Measurements from ENCODE around the gene IL18BP. TPM values are rescaled to one million over a fixed set of nuclear protein-coding genes. Genes with fewer than 3 reads are reported as not detected.

IL18BP gene
- polyA plus RNA-seq (2013, experiment 1 of 2) = 3.4 TPM
- 2.8 TPM for polyA plus RNA-seq (2013, experiment 2 of 2)

GRCh38 chr11:71998649-71999310 lies at the start of gene IL18BP:
Gene IL18BP, plus strand, starts transcription at chr11:71998909. Its CDS starts 1,076 bp downstream, at chr11:71999985.
- Histone ChIP-seq H3K27ac (ENCODE audit: low read depth, low read length) (no peak within 1 kb of the TSS), H3K9me3 (ENCODE audit: insufficient read depth, low read depth, low read length) (no peaks in the 10 kb centered on the region), H3K9ac (ENCODE audit: low read depth, low read length) (no peak within 1 kb of the TSS), H3K36me3 (ENCODE audit: insufficient read depth, low read length) (peaks cover 27% of the 10 kb centered on the region), H3K27me3 (ENCODE audit: insufficient read depth, low read length) (no peaks in the 10 kb centered on the region), H3K4me1 (ENCODE audit: insufficient read depth, low read length) (no peaks in the 10 kb centered on the region), H3K4me3 (ENCODE audit: low read length) (no peak within 1 kb of the TSS)
- 92% methylated on average over 11 of the region's 11 CpGs for WGBS

- Histone ChIP-seq H3K27ac (ENCODE audit: low read depth, low read length) (no peak overlapping the region), H3K9me3 (ENCODE audit: insufficient read depth, low read depth, low read length) (no peaks in the 10 kb centered on the region), H3K27me3 (ENCODE audit: insufficient read depth, low read length) (no peaks in the 10 kb centered on the region), H3K36me3 (ENCODE audit: insufficient read depth, low read length) (0 out of 2 replicates have a peak, but pooled peaks cover 3% of the 10 kb centered on the region), H3K4me3 (ENCODE audit: low read length) (no peak overlapping the region), H3K9ac (ENCODE audit: low read depth, low read length) (no peak overlapping the region), H3K4me1 (ENCODE audit: insufficient read depth, low read length) (no peaks in the 10 kb centered on the region)
- WGBS = 96% methylated on average over 6 of the region's 6 CpGs
Measured at GRCh38 chr11:71949034-71949433, 49.7 kb upstream of the IL18BP start.

DNA sequence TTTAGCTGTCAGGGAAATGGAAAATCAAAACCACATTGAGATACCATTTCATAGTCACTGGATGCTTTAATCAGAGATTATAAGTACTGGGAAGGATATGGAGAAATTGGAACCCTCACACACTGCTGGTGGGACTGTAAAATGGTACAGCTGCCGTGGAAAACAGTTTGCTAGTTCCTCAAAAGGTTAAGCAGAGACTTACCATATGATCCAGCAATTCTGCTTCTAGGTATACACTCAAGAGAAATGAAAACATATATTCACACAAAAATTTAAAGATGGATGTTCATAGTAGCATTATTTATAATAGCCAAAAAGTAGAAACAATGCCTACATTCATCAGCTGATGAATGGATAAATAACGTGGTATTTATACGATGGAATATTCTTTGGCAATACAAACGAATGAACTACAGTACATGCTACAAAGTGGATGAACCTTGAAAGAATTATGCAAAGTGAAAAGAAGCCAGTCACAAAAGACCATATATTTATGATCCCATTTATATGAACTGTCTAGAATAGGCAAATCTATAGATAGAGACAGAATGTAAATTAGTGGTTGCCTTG lies 46.9 kb upstream of the IL18BP start:
- Histone ChIP-seq H3K4me3 (ENCODE audit: low read length) (no peak overlapping the region), H3K27ac (ENCODE audit: low read depth, low read length) (no peak overlapping the region), H3K9ac (ENCODE audit: low read depth, low read length) (no peak overlapping the region), H3K27me3 (ENCODE audit: insufficient read depth, low read length) (no peaks in the 10 kb centered on the region), H3K9me3 (ENCODE audit: insufficient read depth, low read depth, low read length) (no peaks in the 10 kb centered on the region), H3K36me3 (ENCODE audit: insufficient read depth, low read length) (no peaks in the 10 kb centered on the region), H3K4me1 (ENCODE audit: insufficient read depth, low read length) (no peaks in the 10 kb centered on the region)
- 97% methylated on average over 4 of the region's 4 CpGs for WGBS

DNA sequence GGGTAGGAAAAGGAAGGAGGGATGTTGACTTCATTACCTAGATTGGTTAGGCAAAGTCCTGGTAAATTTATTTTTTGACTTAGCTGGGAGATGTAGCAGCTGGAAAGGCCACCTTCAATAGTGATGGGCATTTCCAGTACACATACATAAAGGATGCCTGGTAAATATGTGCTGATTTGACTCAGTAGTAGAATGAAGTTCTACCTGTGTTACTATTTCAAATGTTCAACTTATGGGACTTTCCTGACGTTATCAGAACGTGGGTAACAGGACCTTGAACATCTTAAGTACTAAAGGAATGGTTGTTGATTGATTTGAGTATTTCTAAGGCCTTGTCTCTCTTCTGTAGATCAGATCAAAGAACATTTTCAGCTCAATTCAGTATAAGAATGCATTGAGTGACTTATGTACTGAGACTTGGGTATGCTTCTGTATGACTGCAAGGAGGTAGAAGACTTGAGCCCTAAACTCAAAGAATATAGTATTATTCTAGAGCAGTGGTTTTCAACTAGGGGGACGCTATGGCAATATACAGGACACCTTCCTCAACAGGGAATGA lies 42.7 kb upstream of the IL18BP start:
- Histone ChIP-seq H3K27me3 (ENCODE audit: insufficient read depth, low read length) (no peaks in the 10 kb centered on the region), H3K4me1 (ENCODE audit: insufficient read depth, low read length) (no peaks in the 10 kb centered on the region), H3K9me3 (ENCODE audit: insufficient read depth, low read depth, low read length) (no peaks in the 10 kb centered on the region), H3K4me3 (ENCODE audit: low read length) (no peak overlapping the region), H3K36me3 (ENCODE audit: insufficient read depth, low read length) (peaks cover 12% of the 10 kb centered on the region), H3K27ac (ENCODE audit: low read depth, low read length) (no peak overlapping the region), H3K9ac (ENCODE audit: low read depth, low read length) (no peak overlapping the region)
- 64% methylated on average over 3 of the region's 3 CpGs for WGBS

DNA sequence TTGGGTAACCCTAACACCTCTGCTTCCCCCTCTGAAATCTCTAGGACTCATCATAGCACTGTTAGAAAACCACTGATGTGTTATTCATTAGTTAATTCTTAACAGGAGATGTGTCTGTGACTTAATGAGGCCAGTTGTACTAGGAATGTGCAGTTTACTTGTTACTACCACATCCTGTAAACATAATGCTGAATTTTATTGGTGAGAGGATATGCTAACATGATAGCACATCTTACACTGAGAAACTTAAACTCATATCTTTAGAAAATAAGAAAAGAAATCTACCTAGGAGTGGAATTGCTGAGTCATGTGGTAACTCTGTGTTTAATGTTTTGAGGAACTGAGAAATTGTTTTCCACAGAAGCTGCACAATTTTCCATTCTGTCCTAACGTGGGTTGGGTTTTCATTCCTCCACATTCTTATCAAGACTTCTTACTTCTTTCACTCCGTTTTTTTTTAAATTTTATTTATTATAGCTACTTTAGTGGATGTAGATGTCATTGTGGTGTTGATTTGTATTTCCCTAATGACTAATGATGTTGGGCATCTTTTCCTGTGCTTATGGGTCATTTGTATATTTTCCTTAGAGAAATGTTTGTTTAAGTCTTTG lies 36.2 kb upstream of the IL18BP start:
- no peak overlapping the region for H3K27ac ChIP-seq (ENCODE audit: low read depth, low read length)
- WGBS = 90% methylated on average over 1 of the region's 2 CpGs

GRCh38 chr11:71963468-71963867 lies 35.2 kb upstream of the IL18BP start:
- Histone ChIP-seq H3K27me3 (ENCODE audit: insufficient read depth, low read length) (no peaks in the 10 kb centered on the region), H3K4me1 (ENCODE audit: insufficient read depth, low read length) (no peaks in the 10 kb centered on the region), H3K9ac (ENCODE audit: low read depth, low read length) (no peak overlapping the region), H3K36me3 (ENCODE audit: insufficient read depth, low read length) (peaks cover 52% of the 10 kb centered on the region), H3K27ac (ENCODE audit: low read depth, low read length) (no peak overlapping the region), H3K4me3 (ENCODE audit: low read length) (no peak overlapping the region), H3K9me3 (ENCODE audit: insufficient read depth, low read depth, low read length) (no peaks in the 10 kb centered on the region)
- 93% methylated on average over 8 of the region's 8 CpGs for WGBS

More for the DNA sequence above, 36.2 kb upstream of the IL18BP start:
- no peaks in the 10 kb centered on the region for H3K4me1 ChIP-seq (ENCODE audit: insufficient read depth, low read length)
- H3K9me3 ChIP-seq (ENCODE audit: insufficient read depth, low read depth, low read length) = no peaks in the 10 kb centered on the region
- H3K9ac ChIP-seq (ENCODE audit: low read depth, low read length) = no peak overlapping the region; the same call in 1 of the 2 replicates
- no peak overlapping the region for H3K4me3 ChIP-seq (ENCODE audit: low read length)
- H3K36me3 ChIP-seq (ENCODE audit: insufficient read depth, low read length) = peaks cover 44% of the 10 kb centered on the region
- H3K27me3 ChIP-seq (ENCODE audit: insufficient read depth, low read length) = no peaks in the 10 kb centered on the region

DNA sequence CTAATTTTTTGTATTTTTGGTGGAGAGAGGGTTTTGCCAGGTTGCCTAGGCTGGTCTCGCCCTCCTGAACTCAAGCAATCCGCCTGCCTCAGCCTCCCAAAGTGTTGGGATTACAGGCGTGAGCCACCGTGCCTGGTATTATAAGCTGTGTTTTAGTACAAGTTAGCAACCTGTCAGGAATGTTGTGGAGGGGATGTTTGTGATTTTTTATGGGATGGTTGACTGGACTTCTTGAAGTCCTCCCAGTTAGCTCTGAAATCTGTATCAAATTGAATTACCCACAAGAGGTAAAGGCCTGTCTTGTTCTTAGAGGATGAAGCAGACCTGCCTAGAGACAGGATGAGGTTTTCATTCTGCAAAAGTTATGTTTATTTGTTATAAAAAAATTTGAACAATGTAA lies 34.1 kb upstream of the IL18BP start:
- Histone ChIP-seq H3K9ac (ENCODE audit: low read depth, low read length) (no peak overlapping the region), H3K27me3 (ENCODE audit: insufficient read depth, low read length) (no peaks in the 10 kb centered on the region), H3K36me3 (ENCODE audit: insufficient read depth, low read length) (peaks cover 61% of the 10 kb centered on the region), H3K9me3 (ENCODE audit: insufficient read depth, low read depth, low read length) (no peaks in the 10 kb centered on the region), H3K27ac (ENCODE audit: low read depth, low read length) (no peak overlapping the region), H3K4me3 (ENCODE audit: low read length) (no peak overlapping the region), H3K4me1 (ENCODE audit: insufficient read depth, low read length) (no peaks in the 10 kb centered on the region)
- WGBS = 98% methylated on average over 4 of the region's 4 CpGs

DNA sequence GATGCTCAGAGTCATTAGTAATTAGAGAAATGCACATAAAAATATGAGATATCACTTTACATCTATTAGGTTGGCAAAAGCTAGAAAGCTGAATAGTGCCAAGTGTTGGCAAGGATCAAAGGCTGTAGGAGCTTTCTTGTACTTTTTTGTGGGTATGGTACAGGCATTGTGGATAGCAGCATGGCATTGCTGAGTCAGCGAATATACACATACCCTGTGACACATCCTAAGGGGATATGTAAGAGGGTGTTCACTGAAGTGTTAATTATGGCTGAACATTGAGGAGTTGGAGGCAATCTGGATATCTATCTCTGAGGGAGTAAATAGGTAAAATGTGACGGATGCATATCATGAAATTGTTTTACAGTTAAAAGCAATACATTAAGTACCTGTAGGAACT lies 27.0 kb upstream of the IL18BP start:
- Histone ChIP-seq H3K27ac (ENCODE audit: low read depth, low read length) (no peak overlapping the region), H3K4me1 (ENCODE audit: insufficient read depth, low read length) (no peaks in the 10 kb centered on the region), H3K4me3 (ENCODE audit: low read length) (no peak overlapping the region), H3K36me3 (ENCODE audit: insufficient read depth, low read length) (peaks cover 46% of the 10 kb centered on the region), H3K9me3 (ENCODE audit: insufficient read depth, low read depth, low read length) (no peaks in the 10 kb centered on the region), H3K9ac (ENCODE audit: low read depth, low read length) (no peak overlapping the region), H3K27me3 (ENCODE audit: insufficient read depth, low read length) (no peaks in the 10 kb centered on the region)
- WGBS = 96% methylated on average over 2 of the region's 2 CpGs

DNA sequence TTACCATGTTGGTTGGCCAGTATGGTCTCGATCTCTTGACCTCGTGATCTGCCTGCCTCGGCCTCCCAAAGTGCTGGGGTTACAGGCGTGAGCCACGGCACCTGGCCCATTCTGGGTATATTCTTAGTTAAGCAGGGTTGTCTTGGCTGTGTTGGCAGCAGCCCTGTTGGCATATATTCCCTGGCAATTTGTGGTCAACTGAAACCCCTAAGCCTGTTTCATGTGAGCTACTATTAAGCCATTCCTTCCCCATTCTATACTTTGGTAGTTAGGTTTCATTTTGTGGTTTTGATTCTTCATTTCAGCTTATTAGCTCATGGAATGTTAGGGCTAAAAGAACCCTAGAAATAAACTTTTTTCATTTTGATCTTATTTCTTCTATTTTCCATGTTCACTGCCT lies 22.2 kb upstream of the IL18BP start:
- 92% methylated on average over 5 of the region's 5 CpGs for WGBS
- Histone ChIP-seq H3K27ac (ENCODE audit: low read depth, low read length) (no peak overlapping the region), H3K36me3 (ENCODE audit: insufficient read depth, low read length) (peaks cover 26% of the 10 kb centered on the region), H3K9ac (ENCODE audit: low read depth, low read length) (no peak overlapping the region), H3K9me3 (ENCODE audit: insufficient read depth, low read depth, low read length) (no peaks in the 10 kb centered on the region), H3K4me3 (ENCODE audit: low read length) (no peak overlapping the region), H3K4me1 (ENCODE audit: insufficient read depth, low read length) (no peaks in the 10 kb centered on the region), H3K27me3 (ENCODE audit: insufficient read depth, low read length) (no peaks in the 10 kb centered on the region)

- WGBS = 86% methylated on average over 1 of the region's 1 CpG
- peaks cover 21% of the 10 kb centered on the region for H3K36me3 ChIP-seq (ENCODE audit: insufficient read depth, low read length)
- H3K27ac ChIP-seq (ENCODE audit: low read depth, low read length) = no peak overlapping the region
- H3K4me1 ChIP-seq (ENCODE audit: insufficient read depth, low read length) = no peaks in the 10 kb centered on the region
- no peak overlapping the region for H3K4me3 ChIP-seq (ENCODE audit: low read length)
- H3K9ac ChIP-seq (ENCODE audit: low read depth, low read length) = no peak overlapping the region
- no peaks in the 10 kb centered on the region for H3K9me3 ChIP-seq (ENCODE audit: insufficient read depth, low read depth, low read length)
- H3K27me3 ChIP-seq (ENCODE audit: insufficient read depth, low read length) = no peaks in the 10 kb centered on the region
Measured at GRCh38 chr11:71977090-71977489, 21.6 kb upstream of the IL18BP start.

GRCh38 chr11:71977743-71978418 lies 20.8 kb upstream of the IL18BP start:
- no peaks in the 10 kb centered on the region for H3K4me1 ChIP-seq (ENCODE audit: insufficient read depth, low read length)
- 85% methylated on average over 7 of the region's 7 CpGs for WGBS
- H3K27me3 ChIP-seq (ENCODE audit: insufficient read depth, low read length) = no peaks in the 10 kb centered on the region
- H3K9ac ChIP-seq (ENCODE audit: low read depth, low read length) = no peak overlapping the region
- H3K9me3 ChIP-seq (ENCODE audit: insufficient read depth, low read depth, low read length) = no peaks in the 10 kb centered on the region
- no peak overlapping the region for H3K4me3 ChIP-seq (ENCODE audit: low read length)
- H3K36me3 ChIP-seq (ENCODE audit: insufficient read depth, low read length) = peaks cover 22% of the 10 kb centered on the region
- no peak overlapping the region for H3K27ac ChIP-seq (ENCODE audit: low read depth, low read length)
